Erythroblast (primary cell): ENCODE measurements around the gene CFAP97D2.

Experiments used
- DNase-seq, 2 experiments: peaks; one replicate each; lab custom pipeline; 2025; lab: John Stamatoyannopoulos, UW
- GATA1 ChIP-seq: IDR thresholded peaks from 2 replicates; pipeline ENCODE4 v1.6.1; 2011; ENCODE audit warnings: low read depth, mild to moderate bottlenecking, control low read depth, low read length, moderate library complexity
- POLR2A ChIP-seq: IDR thresholded peaks from 2 replicates; pipeline ENCODE4 v1.6.1; 2011; ENCODE audit warnings: mild to moderate bottlenecking, low read length

The CFAP97D2 gene

DNA sequence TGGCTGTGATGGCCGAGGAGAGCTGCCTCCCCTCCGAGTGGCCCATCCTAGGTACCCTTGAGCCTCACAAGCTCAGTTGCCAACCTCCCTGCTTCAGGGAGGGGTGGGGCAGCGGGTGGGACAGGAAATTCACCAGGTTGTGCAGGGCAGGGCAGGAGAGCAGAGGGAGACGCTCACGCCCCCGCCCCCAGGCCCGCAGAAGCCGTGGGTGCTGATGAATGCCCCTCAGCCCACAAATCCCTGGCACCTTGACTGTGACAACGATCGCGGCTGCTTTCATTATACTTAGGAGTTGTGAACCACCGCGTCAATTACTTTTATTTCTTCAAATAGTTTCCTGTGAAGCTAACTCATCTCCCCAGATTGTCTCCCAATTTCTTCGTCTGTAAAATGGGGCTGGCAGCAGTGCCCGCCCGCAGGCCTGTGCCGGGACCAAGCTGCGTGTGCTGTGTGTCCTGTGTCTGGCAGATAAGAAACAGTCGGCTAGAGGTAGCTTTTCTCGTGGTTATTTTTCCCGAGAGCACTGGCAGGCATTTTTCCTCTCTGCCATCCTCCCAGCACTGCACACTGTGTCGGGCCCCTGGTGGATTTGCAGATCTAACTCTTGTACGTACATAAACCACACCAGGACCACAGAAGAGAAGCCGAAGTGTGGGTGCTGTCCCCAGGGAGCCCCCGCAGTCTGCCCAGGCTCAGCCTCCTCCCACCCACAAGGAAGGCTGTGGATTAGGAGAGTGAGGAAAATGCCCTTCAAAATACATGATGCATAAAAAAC, 38.7 kb upstream of the CFAP97D2 start:
- peak; percentile 27 to 65 for DNase-seq
- TF ChIP-seq POLR2A (no peak), GATA1 (no peak)

DNA sequence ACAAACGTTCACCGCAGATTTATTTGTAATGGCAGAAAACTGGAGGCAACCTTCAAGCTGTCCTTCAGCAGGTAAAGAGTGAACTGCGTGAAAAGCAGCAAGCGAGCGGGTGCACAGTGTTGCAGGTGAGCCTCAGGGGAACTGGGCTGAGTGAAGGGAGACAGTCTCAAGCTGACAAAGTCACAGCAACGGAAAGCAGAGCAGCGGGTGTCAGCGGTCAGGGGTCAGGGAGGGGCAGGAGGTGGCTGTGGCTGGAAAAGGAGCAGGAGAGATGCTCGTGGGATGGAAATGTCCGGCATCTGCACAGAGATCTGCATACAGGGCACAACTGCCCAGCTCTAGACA, 38.2 kb upstream of the CFAP97D2 start:
- TF ChIP-seq POLR2A (no peak), GATA1 (no peak)
- no peak for DNase-seq

DNA sequence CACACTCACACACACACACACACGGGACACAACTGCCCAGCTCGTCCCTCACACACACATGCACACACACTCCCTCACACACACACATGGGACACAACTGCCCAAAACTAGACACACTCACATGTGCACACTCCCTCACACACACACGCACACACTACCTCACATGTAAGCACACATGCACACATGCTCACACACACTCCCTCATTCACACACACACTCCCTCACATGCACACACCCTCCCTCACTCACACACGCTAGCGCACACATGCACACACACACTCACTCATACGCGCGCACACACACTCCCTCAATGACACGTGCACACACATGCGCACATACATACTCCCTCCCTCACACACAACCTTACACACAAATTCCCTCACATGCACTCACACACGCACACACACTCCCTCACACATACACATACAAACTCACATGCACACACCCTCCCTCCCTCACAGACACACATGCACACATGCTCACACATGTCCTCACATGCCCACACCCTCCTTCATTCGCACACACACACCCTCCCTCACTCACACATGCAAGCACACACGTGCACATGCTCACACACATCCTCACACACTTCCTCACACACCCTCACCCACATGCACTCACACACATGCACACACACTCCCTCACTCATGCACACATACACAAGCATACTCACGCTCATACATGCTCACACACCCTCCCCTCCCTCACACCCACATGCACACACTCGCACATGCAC, 37.6 kb upstream of the CFAP97D2 start:
- DNase-seq = no peak
- TF ChIP-seq POLR2A (no peak), GATA1 (no peak)

DNA sequence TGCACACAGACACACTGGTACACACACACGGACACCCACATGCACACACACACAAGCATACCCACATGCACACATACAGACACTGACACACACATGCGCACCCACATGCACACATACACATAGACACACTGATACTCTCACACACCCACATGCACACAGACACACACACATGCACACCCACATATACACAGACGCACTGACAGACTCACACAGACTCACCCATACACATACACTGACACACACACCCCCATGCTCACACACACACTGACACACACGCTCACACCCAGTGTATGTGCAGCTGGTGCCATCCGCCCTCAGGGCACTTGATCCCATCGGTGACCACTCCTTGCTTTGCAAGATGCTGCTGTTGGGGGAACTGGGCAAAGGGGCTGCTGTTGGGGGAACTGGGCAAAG, 36.9 kb upstream of the CFAP97D2 start:
- TF ChIP-seq GATA1 = no peak
- TF ChIP-seq POLR2A = no peak
- no peak for DNase-seq

DNA sequence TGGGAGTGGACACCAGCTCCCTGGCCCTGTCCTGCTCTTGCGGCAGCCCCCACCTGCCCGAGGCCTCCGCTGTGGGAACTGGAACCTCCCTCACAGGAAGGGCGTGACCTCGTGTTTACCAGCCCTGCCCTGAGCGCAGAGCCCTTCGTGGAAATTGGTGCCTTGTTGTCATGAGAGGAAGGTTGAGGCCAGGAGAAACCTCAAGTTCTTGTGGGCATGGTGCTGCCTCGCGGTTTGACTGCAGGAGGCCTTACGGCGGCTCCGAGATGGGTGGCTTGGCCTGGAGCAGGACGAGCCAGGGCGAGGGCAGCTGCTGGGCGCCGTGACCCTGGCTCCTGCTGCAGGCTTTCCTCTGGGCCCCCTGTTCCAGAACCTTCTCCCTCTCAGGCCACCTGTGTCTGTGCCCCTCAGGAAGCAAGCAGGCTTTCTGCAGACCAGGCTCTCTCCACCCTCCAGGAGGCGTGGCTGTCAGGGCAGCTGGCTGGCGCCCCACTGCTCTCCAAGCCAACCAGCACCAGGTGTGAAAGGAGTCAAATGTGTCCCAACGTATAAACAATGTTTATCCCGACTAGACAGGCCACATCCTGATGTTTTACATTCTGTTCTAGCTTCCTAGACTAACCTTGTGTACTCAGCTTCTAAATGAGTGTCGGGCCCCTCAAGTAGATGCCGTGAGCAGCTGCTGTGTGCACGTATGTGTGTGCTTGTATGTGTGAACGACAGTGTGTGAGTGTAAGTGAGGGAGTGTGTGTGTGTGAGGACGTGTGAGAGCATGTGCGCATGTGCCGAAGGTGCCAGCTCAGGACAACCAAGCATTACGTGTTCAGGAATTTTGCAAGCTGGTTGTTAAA, 36.2 kb upstream of the CFAP97D2 start:
- TF ChIP-seq POLR2A (no peak), GATA1 (no peak)
- peak; percentile 48 to 50 for DNase-seq

- peak in 1 of 2 experiments; percentile 23 for DNase-seq
- TF ChIP-seq GATA1 = no peak
- no peak for TF ChIP-seq POLR2A
These were observed 35.1 kb upstream of the CFAP97D2 start for GRCh38 chr13:114143806-114144605.

- no peak for DNase-seq
- TF ChIP-seq GATA1 (no peak), POLR2A (no peak)
These were observed 34.3 kb upstream of the CFAP97D2 start for GRCh38 chr13:114144606-114145244.

DNA sequence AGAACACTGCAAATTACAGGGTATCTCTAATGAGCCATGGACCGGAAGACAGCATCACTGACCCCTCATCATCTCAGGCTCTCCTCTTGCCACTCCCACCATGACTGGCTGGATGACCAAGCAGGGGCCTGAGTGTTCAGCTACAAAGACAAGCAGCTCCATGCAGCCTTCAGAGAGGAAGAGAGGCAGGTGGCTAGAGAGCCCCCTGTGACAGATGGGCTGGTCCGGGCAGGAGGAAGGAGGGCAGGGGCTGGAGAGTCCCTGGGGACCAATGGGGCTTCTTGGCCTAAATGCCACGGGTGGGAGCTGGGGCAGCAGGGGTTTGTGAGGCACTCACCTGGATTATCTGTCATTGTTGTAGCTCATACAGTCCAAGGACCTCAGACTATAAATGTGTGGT, 33.8 kb upstream of the CFAP97D2 start:
- TF ChIP-seq POLR2A (no peak), GATA1 (no peak)
- DNase-seq = no peak

DNA sequence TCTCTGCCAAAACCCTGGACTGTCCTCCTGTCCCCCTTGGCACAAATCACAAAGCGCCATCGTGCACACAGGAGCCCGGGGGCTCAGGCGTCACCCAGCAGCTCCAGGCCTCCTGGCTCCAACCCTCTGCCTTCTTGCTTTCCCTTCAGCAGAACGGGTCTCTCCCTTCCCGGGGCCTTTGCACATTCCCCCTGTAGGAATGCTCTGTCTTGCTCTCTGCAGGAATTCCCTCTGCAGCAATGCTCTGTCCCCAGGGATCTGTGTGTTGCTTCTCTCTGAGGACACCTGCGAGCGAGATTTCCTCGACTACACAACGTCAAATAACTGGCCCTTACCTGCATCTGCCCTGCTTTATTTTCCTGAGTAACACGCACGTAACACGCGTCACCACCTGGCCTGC, 33.3 kb upstream of the CFAP97D2 start:
- DNase-seq = no peak
- TF ChIP-seq POLR2A (no peak), GATA1 (no peak)

DNA sequence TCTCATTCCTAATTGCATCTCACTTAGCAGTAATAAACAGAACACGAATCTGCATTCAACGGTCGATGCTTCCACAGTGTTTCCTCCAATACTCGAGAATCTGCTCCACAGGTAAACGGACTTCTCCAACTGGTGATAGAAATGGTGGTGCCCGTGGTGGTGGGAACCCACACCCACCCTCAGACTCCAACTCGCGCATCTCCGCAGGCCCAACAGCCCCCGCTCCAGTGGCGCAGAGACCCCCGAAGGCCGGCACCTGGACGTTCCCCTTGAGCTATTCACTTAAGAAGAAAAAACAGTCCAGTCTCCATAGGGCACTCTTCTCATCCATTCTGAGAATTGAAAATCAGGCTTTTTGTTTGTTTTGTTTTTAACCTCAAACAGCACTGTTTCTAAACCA, 32.9 kb upstream of the CFAP97D2 start:
- TF ChIP-seq POLR2A (no peak), GATA1 (no peak)
- no peak for DNase-seq

DNA sequence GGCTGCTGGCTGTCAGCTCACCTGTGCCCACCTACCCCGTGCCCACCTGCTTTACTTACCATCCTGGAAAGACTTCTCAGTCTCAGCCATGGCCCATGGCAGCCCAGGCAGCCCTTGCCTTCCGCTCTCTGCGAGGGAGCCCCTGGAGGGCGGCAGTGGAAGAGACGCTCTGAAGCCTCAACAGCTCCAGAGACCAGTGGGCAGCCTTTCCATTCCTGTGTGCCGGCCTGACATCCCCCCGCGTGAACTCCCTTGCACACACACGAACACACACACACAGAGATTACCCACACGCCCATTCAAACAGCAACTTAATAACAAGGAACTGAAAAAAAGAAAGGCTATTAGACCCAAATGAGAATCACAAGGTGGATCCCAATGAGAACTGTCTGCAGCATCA, 32.4 kb upstream of the CFAP97D2 start:
- no peak for DNase-seq
- TF ChIP-seq GATA1 (no peak), POLR2A (no peak)

GRCh38 chr13:114147803-114148520, 31.1 kb upstream of the CFAP97D2 start:
- DNase-seq = no peak
- no peak for TF ChIP-seq GATA1
- TF ChIP-seq POLR2A = no peak
